Fibroblast of mammary gland (primary cell): ENCODE data around the gene ZNF138.

Experiments used
- DNase-seq: peaks from one replicate; pipeline ENCODE4 v3.0.0-alpha.2; 2010; ENCODE audit warnings: low read depth
- H3K4me3 ChIP-seq: 2 replicates; pipeline ENCODE4 v1.5.1; 2011; ENCODE audit warnings: low read depth, mild to moderate bottlenecking, low read length, moderate library complexity; ENCODE audit not compliant: control insufficient read depth
- TF ChIP-seq, protein P1 (sequence below): conservative IDR thresholded peaks from 2 replicates; pipeline ENCODE4 v1.5.1; 2011; ENCODE audit warnings: low read depth, low read length, inconsistent platforms; ENCODE audit not compliant: control insufficient read depth, insufficient read depth

The ZNF138 gene

DNA sequence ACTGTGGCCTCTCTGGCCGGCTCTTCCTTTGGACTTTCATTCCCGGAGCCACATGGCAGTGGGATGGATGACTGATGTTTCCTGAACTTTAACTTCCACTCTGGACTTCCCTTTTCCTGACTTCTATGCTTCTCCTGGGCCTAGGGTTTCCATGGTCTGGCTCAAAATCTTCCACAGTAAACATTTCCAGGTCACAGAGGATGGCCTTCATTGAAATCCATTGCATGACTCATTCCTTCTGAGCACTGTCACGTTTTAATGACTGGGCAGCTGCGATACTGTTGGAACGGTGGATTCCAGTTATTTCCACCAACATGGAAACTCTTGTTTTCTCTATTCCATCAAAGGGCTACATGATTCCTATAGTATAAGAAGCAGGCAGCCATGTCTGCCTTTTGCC, 84.5 kb downstream of the ZNF138 start:
- peak; percentile 28 for DNase-seq
- TF ChIP-seq, protein P1, sequence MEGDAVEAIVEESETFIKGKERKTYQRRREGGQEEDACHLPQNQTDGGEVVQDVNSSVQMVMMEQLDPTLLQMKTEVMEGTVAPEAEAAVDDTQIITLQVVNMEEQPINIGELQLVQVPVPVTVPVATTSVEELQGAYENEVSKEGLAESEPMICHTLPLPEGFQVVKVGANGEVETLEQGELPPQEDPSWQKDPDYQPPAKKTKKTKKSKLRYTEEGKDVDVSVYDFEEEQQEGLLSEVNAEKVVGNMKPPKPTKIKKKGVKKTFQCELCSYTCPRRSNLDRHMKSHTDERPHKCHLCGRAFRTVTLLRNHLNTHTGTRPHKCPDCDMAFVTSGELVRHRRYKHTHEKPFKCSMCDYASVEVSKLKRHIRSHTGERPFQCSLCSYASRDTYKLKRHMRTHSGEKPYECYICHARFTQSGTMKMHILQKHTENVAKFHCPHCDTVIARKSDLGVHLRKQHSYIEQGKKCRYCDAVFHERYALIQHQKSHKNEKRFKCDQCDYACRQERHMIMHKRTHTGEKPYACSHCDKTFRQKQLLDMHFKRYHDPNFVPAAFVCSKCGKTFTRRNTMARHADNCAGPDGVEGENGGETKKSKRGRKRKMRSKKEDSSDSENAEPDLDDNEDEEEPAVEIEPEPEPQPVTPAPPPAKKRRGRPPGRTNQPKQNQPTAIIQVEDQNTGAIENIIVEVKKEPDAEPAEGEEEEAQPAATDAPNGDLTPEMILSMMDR, result no peak

DNA sequence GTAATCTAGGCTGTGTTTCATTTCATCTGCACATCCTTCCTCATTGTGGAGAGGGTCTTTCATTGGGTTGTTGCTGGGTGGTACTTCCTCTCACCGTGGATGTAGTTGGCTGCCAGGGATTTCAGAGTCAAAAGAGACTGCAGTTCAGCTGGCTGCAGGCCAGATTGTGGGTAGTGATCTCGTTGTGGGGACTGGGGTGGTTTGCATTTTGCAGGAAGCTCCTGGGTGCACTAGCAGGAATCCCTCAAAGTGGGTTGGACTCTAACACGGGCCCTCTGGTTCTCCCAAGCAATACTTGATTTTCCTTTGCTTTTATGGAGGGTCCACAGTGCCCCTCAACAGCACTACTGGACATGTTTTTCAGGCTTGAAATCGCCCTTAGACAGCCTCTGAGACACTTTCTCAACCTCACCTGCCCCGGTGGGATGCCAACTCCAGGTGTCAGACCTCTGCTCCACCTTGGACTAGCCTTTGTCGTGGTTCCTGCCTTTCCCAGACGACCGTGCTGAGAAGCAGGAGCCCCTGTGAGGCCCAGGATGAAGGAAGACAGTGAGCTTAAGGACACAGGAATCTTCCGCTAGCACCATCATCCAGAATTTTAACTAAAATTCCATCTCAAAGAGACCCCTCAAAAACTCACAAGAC, 85.0 kb downstream of the ZNF138 start:
- TF ChIP-seq, protein P1, result no peak
- no peak overlapping the region for H3K4me3 ChIP-seq
- no peak for DNase-seq

More for the DNA sequence above, 84.5 kb downstream of the ZNF138 start:
- H3K4me3 ChIP-seq, result no peak overlapping the region

DNA sequence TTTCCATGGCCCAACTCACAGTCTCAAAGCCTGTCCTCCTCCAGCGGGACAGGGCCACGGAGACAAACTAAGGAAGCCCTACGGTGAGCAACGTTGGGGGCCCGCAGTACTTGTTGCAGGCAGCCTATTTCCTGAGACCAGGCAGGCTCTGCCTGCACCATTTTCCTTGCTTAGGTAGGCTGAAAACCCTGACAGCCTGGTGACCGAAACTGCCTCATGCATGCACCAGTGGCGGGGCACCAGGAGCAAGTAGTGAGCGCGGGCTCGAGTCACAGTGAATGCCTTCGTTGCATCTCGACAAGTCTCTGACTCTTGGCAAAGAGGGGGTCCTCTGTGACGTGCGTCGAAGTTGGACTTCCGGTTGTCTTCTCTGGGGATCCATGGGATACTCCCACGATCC, 85.6 kb downstream of the ZNF138 start:
- H3K4me3 ChIP-seq, result no peak overlapping the region
- DNase-seq, result no peak
- TF ChIP-seq, protein P1, result no peak

- TF ChIP-seq, protein P1, result no peak
- DNase-seq, result no peak
- no peak overlapping the region for H3K4me3 ChIP-seq
Measured at GRCh38 chr7:64880322-64881297, 86.4 kb downstream of the ZNF138 start.

DNA sequence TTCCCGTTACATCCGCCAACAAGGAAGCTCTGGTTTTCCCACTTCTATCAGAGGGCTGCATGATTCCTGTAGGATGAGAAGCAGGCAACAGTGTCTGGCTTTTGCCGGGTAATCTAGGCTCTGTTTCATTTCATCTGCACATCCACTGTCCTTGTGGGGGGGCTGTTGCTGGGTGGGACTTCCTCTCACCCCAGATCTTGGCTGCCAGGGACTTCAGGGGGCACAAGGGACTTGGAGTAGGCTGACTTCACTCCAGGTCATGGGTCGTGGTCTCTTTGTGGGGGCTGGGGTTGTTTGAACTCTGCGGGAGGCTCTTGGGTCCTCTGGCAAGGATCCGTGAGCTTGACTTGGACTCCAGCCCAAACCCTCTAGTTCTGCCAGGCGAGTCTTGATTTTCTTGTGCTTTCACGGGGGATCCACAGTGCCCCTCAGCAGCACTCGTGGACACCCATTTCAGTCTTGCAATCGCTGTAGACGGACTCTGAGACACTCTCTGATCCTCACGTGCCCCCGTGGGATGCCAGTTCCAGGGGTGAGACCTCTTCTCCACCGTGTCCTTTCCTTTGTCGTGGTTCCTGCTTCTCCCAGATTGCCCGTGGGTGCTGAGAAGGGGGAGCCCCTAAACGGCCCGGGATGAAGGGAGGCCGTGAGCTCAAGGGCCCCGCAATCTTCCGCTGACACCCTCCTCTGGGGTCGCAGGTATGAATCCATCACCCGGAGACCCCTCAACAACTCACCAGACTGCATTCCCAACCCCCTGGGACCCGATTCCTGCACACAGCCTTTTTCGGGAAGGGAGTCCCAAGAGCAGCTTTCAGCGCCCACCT, 87.4 kb downstream of the ZNF138 start:
- H3K4me3 ChIP-seq, result peak overlapping the region; percentile 40
- TF ChIP-seq, protein P1, result no peak
- DNase-seq, result no peak
